OCI-LY3 (cell line): Measurements from ENCODE around the gene NUP98.

Source experiments
- EZH2phosphoT487 ChIP-seq: fragments of 200-600 bp; shearing (Covaris generic); IDR thresholded peaks from 2 replicates; pipeline ENCODE4 v1.6.1; 2018; ENCODE audit warnings: antibody characterized with exemption, mixed run types, low read depth
- TF ChIP-seq, protein P1 (sequence below): fragments of 200-600, 300-600 bp; sonication (generic); IDR thresholded peaks from 2 replicates; pipeline ENCODE4 v1.5.1; 2014; ENCODE audit warnings: antibody characterized with exemption, low read length, low read depth

- TF ChIP-seq, protein P1, sequence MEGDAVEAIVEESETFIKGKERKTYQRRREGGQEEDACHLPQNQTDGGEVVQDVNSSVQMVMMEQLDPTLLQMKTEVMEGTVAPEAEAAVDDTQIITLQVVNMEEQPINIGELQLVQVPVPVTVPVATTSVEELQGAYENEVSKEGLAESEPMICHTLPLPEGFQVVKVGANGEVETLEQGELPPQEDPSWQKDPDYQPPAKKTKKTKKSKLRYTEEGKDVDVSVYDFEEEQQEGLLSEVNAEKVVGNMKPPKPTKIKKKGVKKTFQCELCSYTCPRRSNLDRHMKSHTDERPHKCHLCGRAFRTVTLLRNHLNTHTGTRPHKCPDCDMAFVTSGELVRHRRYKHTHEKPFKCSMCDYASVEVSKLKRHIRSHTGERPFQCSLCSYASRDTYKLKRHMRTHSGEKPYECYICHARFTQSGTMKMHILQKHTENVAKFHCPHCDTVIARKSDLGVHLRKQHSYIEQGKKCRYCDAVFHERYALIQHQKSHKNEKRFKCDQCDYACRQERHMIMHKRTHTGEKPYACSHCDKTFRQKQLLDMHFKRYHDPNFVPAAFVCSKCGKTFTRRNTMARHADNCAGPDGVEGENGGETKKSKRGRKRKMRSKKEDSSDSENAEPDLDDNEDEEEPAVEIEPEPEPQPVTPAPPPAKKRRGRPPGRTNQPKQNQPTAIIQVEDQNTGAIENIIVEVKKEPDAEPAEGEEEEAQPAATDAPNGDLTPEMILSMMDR, result no peak
- TF ChIP-seq EZH2phosphoT487, result no peak
Observed at GRCh38 chr11:3675971-3676370, 121.4 kb downstream of the NUP98 start.
